ENCODE data around the gene KCNH4.
A peak's percentile ranks its signal among the peaks of the same experiment; 100 is the strongest.
"Not testable (repeated sequence)": the region's sequence is repeated elsewhere in the genome, so short reads cannot be mapped to it uniquely, and the experiment has no call there.

The KCNH4 gene

GRCh38 chr17:42186191-42186590, 5.2 kb upstream of the KCNH4 start:
- not testable (repeated sequence) for H3K4me3 Mint-ChIP-seq, DNase-seq, H3K27ac Mint-ChIP-seq, ATAC-seq, H3K9me3 Mint-ChIP-seq
- H3K27me3 Mint-ChIP-seq: peaks cover 20% of the 10 kb centered on the region
- peaks cover 46% of the 10 kb centered on the region for H3K4me1 Mint-ChIP-seq

GRCh38 chr17:42185621-42185930, 4.6 kb upstream of the KCNH4 start:
- DNase-seq (no peak), ATAC-seq (no peak)
- Mint-ChIP-seq H3K9me3 (no peaks in the 10 kb centered on the region), H3K27me3 (peaks cover 26% of the 10 kb centered on the region), H3K27ac (no peak overlapping the region), H3K4me1 (peaks cover 52% of the 10 kb centered on the region), H3K4me3 (no peak overlapping the region)

DNA sequence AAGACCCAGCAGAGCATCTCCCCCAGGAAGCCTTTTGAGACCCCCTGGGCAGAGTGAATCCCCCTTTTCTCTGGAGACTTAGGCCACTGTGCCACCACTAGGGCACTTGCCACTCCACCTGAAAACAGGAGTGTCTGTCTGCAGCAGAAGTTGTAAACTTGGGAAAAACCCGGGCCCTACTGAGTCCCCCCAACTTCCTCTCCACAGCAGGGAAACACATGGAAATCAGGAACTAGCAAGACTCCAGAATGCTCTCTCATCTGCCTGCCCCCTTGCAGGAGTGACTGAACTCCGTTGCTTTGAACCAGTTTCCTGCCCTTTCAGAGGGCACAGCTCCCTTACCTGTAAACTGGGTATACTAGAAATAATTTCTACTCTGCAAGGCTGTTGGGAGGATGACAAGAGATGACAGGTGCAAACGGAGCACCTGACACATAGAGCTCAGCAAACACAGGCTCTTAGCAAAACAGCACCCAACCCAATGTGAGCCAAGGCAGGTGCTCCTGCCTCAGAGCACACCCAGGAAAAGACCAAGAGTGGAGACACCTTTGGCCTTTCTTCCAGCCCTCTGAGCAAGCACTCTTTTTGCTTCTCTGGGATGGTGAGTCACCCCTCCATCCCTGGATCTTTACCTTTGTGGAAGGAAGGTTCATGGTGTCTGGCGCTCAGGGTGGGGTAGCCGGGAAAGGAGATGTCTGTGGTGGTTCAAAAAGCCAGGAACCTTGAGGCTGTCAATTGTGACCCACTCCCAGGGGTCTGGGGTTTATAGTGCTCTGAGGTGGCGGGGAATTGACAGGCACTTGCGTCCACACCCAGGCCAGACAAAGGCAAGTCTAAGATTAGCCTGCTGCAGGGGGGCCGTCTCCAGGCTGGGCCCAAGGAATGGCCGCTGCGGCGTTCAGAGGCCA, 4.0 kb upstream of the KCNH4 start, which contains the start of gene HCRT:
Gene HCRT, minus strand, starts transcription at position 740 of the 908 bp plus-strand sequence. Its CDS starts 87 bp downstream, at position 653.
- DNase-seq (no peak), ATAC-seq (no peak)
- Mint-ChIP-seq H3K27ac (peak within 1 kb of the TSS; percentile 40 to 63), H3K4me3 (peak within 1 kb of the TSS; percentile 87 to 93), H3K27me3 (peaks cover 32% of the 10 kb centered on the region), H3K4me1 (peaks cover 58% of the 10 kb centered on the region), H3K9me3 (no peaks in the 10 kb centered on the region)

DNA sequence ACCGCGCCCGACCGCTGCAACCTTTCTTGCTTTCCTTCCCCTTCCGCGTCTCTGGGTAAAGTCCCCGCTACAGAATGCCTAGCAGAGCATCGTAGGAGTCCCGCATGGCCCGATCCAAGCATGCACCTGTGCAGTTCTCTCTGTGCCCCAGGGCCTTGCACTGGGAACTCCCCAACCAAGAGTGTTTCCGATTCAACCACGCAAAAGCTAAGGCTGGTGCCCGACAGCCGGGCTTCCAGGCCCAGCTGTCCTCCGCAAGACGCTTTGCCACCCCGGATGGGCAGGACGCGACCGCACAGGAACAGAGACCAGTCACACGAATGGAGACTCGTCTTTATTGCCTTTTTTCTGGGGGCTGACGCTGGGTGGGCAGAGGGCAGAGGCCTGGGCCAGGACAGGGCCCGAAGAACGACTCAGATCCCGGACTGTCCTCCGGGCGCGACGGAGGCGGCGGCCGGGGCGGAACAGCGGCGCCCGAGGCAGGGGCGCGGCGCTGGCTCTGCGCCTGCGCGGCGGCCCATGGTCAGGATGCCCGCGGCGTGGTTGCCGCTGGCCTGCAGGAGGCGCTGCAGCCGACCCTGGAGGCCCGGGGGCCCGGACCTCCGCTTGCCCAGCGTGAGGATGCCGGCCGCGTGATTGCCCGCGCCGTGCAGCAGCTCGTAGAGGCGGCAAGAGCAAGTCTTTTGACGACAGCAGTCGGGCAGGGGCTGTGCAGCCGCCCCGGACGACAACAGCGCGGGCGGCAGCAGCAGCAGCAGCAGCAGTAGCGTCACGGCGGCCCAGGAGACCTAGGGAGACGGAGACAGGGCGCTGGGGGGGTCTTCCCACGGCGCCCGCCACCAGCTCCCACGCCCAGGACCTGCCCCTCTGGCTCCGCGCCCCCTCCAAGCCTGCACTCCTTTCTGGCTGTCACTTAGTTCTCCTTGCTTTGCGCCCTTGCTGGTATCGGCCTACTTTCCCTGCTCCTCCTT, 3.1 kb upstream of the KCNH4 start:
- H3K4me1 Mint-ChIP-seq: peaks cover 67% of the 10 kb centered on the region
- DNase-seq (peak; percentile 86 to 89), ATAC-seq (peak; percentile 79)
- H3K27ac Mint-ChIP-seq: peak overlapping the region; percentile 85 to 89
- peak overlapping the region; percentile 87 to 93 for H3K4me3 Mint-ChIP-seq
- H3K9me3 Mint-ChIP-seq: no peaks in the 10 kb centered on the region
- peaks cover 41% of the 10 kb centered on the region for H3K27me3 Mint-ChIP-seq

DNA sequence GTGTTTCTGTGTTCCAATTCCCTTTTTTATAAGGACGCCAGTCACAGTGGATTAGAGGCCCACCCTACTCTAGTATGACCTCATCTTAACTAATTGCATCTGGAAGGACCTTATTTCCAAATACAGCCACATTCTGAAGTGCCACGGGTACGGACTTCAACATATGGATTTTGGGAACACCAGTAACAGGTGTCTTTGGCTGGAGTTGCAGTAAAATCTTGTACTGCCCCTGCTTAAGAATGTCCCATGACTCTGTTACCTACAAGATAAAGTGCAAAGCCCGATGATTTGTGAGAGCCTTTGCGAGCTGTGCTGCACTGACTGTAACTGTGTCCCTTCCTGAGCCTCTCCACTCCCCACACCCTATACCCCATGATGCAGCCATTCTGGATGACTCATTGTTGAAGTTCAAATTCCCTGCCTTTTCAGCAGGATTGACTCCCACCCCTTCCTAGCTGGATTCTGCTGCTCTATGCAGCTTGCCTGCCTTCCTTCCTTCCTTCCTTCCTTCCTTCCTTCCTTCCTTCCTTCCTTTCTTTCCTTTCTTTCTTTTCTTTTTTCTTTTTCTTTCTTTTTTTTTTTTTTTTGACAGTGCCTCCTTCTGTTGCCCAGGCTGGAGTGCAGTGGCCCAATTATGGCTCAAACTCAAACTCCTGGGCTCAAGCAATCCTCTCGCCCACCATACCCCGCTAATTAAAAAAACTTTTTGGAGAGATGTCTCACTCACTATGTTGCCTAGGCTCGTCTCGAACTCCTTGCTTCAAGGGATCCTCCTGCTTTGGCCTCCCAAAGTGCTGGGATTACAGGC, 2.2 kb upstream of the KCNH4 start:
- ATAC-seq (no peak), DNase-seq (no peak)
- Mint-ChIP-seq H3K27ac (peak overlapping the region; percentile 85 to 89), H3K4me1 (peaks cover 71% of the 10 kb centered on the region), H3K4me3 (peak overlapping the region; percentile 87 to 93), H3K9me3 (no peaks in the 10 kb centered on the region), H3K27me3 (peaks cover 49% of the 10 kb centered on the region)

DNA sequence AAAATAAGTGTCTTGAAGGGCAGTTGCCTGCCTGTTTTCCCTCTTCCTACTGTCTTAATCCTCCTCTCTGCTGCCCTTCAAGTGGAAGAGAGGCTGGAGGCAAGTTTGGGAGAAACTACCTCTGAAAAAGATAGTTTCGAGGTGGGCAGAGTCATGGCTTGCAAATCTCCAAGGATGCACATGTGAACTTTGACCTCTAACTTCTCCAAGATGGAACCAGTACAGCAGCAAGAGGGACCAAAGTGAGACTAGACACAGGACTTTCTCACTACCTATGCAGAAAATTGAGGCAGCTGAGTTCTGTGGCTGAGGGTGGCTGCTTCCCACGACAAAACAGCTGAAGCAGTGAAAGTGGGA, 887 bp upstream of the KCNH4 start:
- no peak for ATAC-seq
- Mint-ChIP-seq H3K4me3 (peak overlapping the region; percentile 75 to 80), H3K27ac (no peak overlapping the region), H3K9me3 (no peaks in the 10 kb centered on the region), H3K27me3 (peaks cover 49% of the 10 kb centered on the region), H3K4me1 (peaks cover 71% of the 10 kb centered on the region)
- DNase-seq: no peak

- Mint-ChIP-seq H3K27me3 (peaks cover 49% of the 10 kb centered on the region), H3K9me3 (no peaks in the 10 kb centered on the region), H3K4me1 (peaks cover 71% of the 10 kb centered on the region), H3K4me3 (peak overlapping the region; percentile 38 to 80), H3K27ac (peak overlapping the region in 1 of 2 donors; percentile 74)
- ATAC-seq (no peak), DNase-seq (no peak)
Measured at GRCh38 chr17:42180411-42180921, 476 bp downstream of the KCNH4 start.

DNA sequence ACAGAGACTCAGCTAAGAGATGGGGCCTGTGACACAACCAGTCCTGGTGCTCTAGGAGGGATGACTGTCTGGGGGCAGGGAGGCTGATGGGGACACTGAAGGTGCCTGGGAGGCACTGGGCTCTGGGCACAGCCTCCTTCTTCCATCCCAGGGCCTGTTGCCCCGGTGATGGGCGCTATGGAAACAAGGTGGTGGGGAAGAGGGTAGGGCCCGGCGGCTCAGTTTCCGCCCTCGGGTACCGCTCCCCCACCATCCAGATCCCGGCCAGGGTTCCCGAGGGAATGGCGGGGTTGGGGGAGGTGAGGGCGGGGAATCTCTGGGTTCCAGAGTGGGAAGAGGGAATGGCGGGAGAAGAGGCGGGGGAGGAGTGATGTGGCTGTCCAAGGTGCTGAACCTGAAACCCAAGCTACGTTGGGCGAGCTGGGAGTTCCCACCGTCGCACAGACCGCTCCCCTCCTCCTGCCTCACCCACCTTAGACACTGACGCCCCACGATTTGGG, 981 bp downstream of the KCNH4 start:
- Mint-ChIP-seq H3K9me3 (no peaks in the 10 kb centered on the region), H3K4me3 (peak overlapping the region; percentile 38 to 80), H3K27me3 (peaks cover 49% of the 10 kb centered on the region), H3K27ac (no peak overlapping the region), H3K4me1 (peaks cover 66% of the 10 kb centered on the region)
- DNase-seq: peak; percentile 28 to 30
- no peak for ATAC-seq

GRCh38 chr17:42179335-42179734, 1.6 kb downstream of the KCNH4 start:
- ATAC-seq: no peak
- H3K27ac Mint-ChIP-seq: no peak overlapping the region
- H3K4me1 Mint-ChIP-seq: peaks cover 62% of the 10 kb centered on the region
- DNase-seq: no peak
- no peaks in the 10 kb centered on the region for H3K9me3 Mint-ChIP-seq
- no peak overlapping the region for H3K4me3 Mint-ChIP-seq
- peaks cover 49% of the 10 kb centered on the region for H3K27me3 Mint-ChIP-seq

DNA sequence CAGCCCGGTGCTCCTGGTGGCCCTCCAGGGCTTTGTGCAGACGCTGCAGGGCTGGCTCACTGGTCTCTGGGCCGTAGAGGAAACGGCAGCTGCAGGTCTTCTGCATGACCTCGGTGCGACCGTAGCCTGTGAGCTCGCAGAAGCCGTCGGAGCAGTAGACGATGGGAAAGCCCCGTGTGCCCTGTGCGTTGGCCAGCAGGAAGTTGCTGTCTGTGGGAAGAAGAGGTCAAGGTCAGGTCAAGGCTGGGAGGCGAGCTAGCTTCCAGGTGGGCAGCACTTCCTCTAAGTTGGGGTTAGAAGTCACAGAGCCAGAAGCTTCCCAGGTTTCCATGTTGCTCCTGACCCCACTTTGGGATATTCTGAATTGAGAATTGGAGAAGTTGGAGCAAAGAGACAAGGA, 2.1 kb downstream of the KCNH4 start:
- ATAC-seq (no peak), DNase-seq (no peak)
- no peak overlapping the region for H3K27ac Mint-ChIP-seq
- H3K4me1 Mint-ChIP-seq: peaks cover 60% of the 10 kb centered on the region
- H3K27me3 Mint-ChIP-seq: peaks cover 49% of the 10 kb centered on the region
- peak overlapping the region in 1 of 2 donors; percentile 18 for H3K4me3 Mint-ChIP-seq
- H3K9me3 Mint-ChIP-seq: no peaks in the 10 kb centered on the region

DNA sequence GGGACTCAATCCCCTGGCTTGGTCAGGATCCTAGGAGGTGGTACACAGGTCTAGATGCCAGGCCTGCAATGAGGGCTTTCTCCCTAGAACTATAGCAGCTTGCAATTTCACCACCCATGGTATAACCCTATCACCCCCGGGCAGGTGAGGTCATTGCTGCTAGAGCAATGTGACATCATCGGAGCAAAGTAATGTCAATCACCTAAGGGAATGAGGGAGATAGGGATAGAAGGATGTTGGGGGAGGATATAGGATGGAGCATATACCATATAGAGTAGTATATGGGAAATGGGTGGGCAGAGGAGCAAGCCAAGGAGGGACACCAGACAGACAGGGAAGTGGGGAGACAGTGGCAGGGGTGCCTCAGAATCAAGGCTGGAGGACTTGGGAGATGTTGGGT, 3.3 kb downstream of the KCNH4 start:
- Mint-ChIP-seq H3K4me1 (peaks cover 49% of the 10 kb centered on the region), H3K27me3 (peaks cover 43% of the 10 kb centered on the region), H3K9me3 (no peaks in the 10 kb centered on the region), H3K4me3 (no peak overlapping the region), H3K27ac (no peak overlapping the region)
- ATAC-seq: no peak
- no peak for DNase-seq

DNA sequence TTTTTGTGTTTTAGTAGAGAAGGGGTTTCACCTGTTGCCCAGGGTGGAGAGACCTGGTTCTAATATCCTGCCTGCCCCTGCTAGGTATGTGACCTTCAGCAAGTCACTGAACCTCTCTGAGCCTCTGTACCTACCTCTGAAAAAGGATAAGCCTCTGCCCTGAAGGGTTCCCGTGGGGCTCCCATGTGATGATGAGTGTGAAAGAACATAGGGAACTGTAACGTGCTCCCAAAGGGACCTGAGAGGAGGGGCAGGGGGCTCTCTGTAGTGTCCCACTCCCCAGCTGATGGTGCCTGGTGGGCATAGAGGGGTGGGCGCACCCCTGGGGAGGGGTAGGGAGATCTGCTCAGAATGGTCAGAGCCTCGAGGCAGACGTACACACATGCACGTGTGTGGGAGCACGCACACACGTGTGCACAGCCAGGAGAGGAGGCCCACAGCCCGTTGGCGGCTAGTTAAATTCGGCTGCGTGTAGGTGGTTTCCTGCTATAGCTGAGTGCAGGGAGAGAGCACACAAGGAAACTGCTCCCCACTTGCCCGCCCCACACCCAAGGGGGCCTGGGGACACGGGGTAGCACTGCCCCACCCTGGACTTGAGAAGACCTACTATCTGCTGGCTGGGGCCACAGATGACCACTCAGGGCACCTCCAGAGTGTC, 6.7 kb downstream of the KCNH4 start:
- peaks cover 15% of the 10 kb centered on the region for H3K4me1 Mint-ChIP-seq
- ATAC-seq: no peak
- H3K4me3 Mint-ChIP-seq: no peak overlapping the region
- H3K27me3 Mint-ChIP-seq: peaks cover 10% of the 10 kb centered on the region
- H3K9me3 Mint-ChIP-seq: no peaks in the 10 kb centered on the region
- DNase-seq: no peak
- H3K27ac Mint-ChIP-seq: no peak overlapping the region

GRCh38 chr17:42171831-42172230, 9.1 kb downstream of the KCNH4 start:
- no peak overlapping the region for H3K4me3 Mint-ChIP-seq
- peaks cover 5% of the 10 kb centered on the region for H3K4me1 Mint-ChIP-seq
- no peaks in the 10 kb centered on the region for H3K27me3 Mint-ChIP-seq
- no peak overlapping the region for H3K27ac Mint-ChIP-seq
- H3K9me3 Mint-ChIP-seq: no peaks in the 10 kb centered on the region
- ATAC-seq: no peak
- no peak for DNase-seq

DNA sequence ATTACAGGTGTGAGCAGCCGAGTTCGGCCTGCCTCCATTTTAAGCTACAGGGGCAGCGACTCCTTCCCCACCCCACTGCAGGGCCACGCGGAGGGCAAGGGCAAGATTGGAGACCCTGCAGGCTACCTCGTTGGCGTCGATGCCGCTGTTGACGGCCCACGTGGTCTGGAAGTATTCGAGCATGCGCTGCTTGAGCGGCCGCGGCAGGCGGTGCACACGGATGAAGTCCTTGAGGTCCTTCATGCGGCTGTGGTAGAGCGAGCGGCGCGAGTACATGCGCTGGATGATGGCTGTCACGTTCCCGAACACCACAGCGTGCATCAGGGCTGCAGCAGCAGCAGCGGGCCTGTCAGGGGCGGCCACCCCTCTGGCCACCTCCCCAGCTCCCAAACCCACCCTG, 11.6 kb downstream of the KCNH4 start:
- H3K4me3 Mint-ChIP-seq: no peak overlapping the region
- DNase-seq (no peak), ATAC-seq (no peak)
- no peak overlapping the region for H3K27ac Mint-ChIP-seq
- H3K27me3 Mint-ChIP-seq: no peaks in the 10 kb centered on the region
- H3K9me3 Mint-ChIP-seq: no peaks in the 10 kb centered on the region
- H3K4me1 Mint-ChIP-seq: peaks cover 4% of the 10 kb centered on the region
